Central memory CD8-positive, alpha-beta T cell (primary cell): ENCODE results near the gene CPNE2.

Experiments
- ATAC-seq: fragments of 150-1000 bp; cut with Tn5 transposase; replicated peaks from 2 replicates; pipeline ENCODE4 v1.10.0; 2022; ENCODE audit warnings: mild to moderate bottlenecking, moderate FRiP score, moderate number of reproducible peaks; ENCODE audit not compliant: poor library complexity, severe bottlenecking; ENCODE audit errors: extremely low read depth
- DNase-seq, 2 donors: peaks; one replicate each; pipeline ENCODE4 v3.0.0; 2021; ENCODE audit warnings: low spot score in 2 of 2
- H3K27ac Mint-ChIP-seq: one replicate; pipeline ENCODE4 v1.8.0; 2022; ENCODE audit warnings: low read depth, mild to moderate bottlenecking, moderate library complexity, mixed read lengths
- H3K27me3 Mint-ChIP-seq: one replicate; pipeline ENCODE4 v1.8.0; 2022; ENCODE audit warnings: mixed read lengths
- H3K36me3 Mint-ChIP-seq: one replicate; pipeline ENCODE4 v1.8.0; 2022; ENCODE audit warnings: mild to moderate bottlenecking, moderate library complexity, mixed read lengths; ENCODE audit not compliant: insufficient read depth
- H3K4me1 Mint-ChIP-seq: one replicate; pipeline ENCODE4 v1.8.0; 2022; ENCODE audit warnings: mixed read lengths
- H3K4me3 Mint-ChIP-seq: one replicate; pipeline ENCODE4 v1.8.0; 2022; ENCODE audit warnings: mild to moderate bottlenecking, moderate library complexity, mixed read lengths
- H3K9me3 Mint-ChIP-seq: one replicate; pipeline ENCODE4 v1.8.0; 2022; ENCODE audit warnings: mixed read lengths

CPNE2 gene

DNA sequence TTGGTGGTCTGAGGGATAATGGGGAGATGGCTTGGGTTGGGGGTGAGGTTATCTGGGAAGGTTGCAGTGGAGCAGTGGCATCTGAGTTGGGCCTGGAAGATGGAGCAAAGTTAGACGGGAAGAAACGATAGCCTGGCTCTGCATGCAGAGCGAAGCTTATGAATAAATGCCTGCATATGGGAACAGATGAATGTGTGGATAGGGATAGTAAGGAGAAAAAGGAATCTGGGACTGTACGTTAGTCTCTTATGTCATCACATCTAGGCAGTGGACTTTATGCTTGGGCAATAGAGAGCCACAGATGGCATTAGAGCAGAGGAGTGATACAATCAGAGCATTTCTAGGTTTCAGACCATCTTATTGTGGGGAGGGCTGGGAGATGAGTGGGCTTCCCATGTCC, 33.0 kb downstream of the CPNE2 start:
- DNase-seq (no peak), ATAC-seq (no peak)
- H3K27ac Mint-ChIP-seq = peak overlapping the region; percentile 75

DNA sequence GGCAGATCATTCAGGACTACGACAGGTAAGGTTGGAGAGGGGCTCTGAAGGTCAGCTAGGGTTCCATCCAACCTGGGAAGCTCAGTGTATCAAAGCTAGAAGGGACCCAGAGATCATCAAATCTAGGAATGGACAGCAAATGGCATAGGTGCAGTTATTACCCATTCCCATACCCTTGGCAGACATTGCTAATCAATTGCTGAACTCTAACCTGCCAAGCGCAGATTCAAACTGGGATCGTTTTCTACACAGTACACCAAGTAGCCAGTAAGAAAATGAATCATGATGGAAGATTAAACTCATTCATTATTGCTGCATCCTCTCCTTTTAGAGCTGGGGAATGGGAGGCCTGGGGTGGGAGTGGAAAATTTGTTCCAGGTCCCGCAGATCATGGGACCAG, 33.6 kb downstream of the CPNE2 start:
- DNase-seq (no peak), ATAC-seq (no peak)
- peaks cover 77% of the 10 kb centered on the region for H3K4me1 Mint-ChIP-seq
- no peaks in the 10 kb centered on the region for H3K27me3 Mint-ChIP-seq
- H3K27ac Mint-ChIP-seq = peak overlapping the region; percentile 96
- H3K36me3 Mint-ChIP-seq = peaks cover 4% of the 10 kb centered on the region
- no peaks in the 10 kb centered on the region for H3K9me3 Mint-ChIP-seq
- peak overlapping the region; percentile 44 for H3K4me3 Mint-ChIP-seq

More for the DNA sequence above, 33.0 kb downstream of the CPNE2 start:
- peaks cover 7% of the 10 kb centered on the region for H3K36me3 Mint-ChIP-seq
- H3K4me1 Mint-ChIP-seq = peaks cover 71% of the 10 kb centered on the region
- H3K27me3 Mint-ChIP-seq = no peaks in the 10 kb centered on the region
- H3K9me3 Mint-ChIP-seq = no peaks in the 10 kb centered on the region
- H3K4me3 Mint-ChIP-seq = no peak overlapping the region

DNA sequence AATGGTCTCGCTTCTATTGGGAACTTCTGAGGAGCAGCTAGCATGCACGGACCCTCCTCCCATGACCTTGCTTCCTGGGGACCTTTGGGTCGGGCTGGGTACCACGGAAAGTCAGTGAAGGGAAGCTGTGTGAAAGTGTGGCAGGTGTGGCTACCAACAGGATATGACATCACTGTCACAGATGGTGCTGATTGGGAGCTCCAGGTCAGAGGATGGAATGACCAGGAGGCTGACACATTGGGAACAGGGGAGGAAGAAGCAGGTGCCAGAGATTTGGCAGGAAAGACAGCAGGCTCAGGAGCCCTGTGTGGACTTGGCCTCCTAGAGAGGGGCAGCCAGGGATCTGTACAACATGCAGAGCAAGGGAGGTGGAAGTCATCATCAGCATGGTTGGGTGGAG, 34.0 kb downstream of the CPNE2 start:
- peaks cover 4% of the 10 kb centered on the region for H3K36me3 Mint-ChIP-seq
- H3K4me3 Mint-ChIP-seq = peak overlapping the region; percentile 44
- no peaks in the 10 kb centered on the region for H3K9me3 Mint-ChIP-seq
- peaks cover 81% of the 10 kb centered on the region for H3K4me1 Mint-ChIP-seq
- ATAC-seq = no peak
- peak overlapping the region; percentile 96 for H3K27ac Mint-ChIP-seq
- H3K27me3 Mint-ChIP-seq = no peaks in the 10 kb centered on the region
- no peak for DNase-seq

DNA sequence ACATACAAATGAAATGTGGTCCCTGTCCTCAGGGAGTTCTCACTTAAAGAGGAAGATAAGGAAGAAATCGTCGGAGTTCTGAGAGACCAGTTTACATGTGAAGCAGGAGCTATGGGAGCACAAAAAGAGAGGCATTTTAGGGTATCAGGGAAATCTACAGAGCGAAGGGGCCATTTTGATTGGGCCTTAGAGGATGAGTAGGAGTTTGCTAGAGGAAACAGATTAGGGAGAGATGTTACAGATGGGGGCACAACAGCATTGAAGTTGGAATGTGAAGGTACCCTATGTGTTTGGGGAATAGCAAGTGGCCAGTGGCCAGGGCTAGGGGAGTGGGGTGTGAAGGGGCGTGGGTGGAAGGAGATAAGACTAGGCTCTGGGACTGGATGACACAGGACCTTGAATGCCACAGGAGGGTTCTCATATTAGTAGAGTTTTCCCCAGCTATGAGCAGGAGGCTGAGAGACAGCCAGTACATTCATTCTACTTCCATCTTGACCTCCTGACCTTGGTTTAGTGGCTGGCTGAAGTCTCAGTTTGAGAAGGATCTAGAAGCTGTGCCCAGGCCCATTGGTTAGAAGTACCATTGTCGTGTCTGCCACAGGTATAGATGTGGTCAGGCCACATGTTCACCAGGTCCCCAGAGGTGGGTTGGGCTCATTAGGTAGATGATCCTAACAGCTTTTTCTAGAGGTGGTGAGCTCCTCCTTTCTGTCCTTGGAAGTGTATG, 34.8 kb downstream of the CPNE2 start:
- DNase-seq (no peak), ATAC-seq (no peak)
- Mint-ChIP-seq H3K4me1 (peaks cover 89% of the 10 kb centered on the region), H3K9me3 (no peaks in the 10 kb centered on the region), H3K36me3 (peaks cover 7% of the 10 kb centered on the region), H3K4me3 (peak overlapping the region; percentile 44), H3K27me3 (no peaks in the 10 kb centered on the region), H3K27ac (peak overlapping the region; percentile 96)

DNA sequence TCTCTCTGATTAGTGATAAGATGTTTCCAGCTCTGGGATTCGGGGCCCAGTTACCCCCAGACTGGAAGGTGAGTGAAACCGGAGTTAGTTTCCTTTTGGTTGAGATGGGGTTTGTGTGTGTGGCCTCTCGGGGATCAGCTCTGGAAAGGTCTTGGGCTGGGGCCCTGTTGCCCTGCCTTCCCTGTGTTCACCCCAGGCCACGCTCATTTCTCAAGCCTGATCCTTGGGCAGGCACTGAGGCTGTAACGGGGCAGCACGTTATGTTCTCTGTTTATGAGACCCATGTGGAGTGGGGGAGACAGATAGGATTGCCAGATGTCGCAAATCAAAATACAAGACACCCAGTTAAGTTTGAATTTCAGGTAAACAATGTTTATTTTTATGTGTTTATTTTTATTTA, 35.5 kb downstream of the CPNE2 start:
- DNase-seq = no peak
- Mint-ChIP-seq H3K4me1 (peaks cover 96% of the 10 kb centered on the region), H3K36me3 (peaks cover 7% of the 10 kb centered on the region), H3K27me3 (no peaks in the 10 kb centered on the region), H3K9me3 (no peaks in the 10 kb centered on the region), H3K27ac (peak overlapping the region; percentile 96), H3K4me3 (peak overlapping the region; percentile 25)
- ATAC-seq = no peak

DNA sequence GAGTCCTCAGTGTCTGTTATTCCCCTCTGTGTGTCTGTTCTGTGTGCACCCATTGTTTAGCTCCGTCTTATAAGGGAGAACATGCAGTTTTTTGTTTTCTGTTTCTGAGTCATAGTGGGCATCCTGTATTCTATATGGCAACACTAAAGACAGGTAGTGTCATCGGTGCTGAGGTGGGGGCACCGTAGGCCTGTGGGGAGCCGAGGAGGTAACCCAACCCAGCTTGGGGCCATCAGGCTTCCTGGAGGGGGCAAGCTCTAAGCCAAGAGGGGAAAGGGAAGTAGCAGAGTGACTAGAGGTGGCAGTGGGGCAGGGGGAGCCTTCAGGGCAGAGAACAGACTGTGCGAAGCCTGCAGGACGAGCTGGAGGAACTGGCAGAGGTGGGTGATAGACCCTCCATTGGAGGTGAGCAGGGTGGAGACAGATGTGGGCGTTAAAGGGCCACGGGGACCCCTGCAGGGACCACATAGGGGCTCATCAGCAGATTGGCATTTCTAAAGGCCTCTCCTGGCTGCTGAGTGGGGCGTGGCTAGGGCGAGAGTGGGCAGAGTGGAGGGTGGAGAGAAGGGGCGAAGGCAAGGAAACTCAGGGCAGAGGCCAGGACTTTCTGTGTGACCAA, 36.5 kb downstream of the CPNE2 start:
- peaks cover 7% of the 10 kb centered on the region for H3K36me3 Mint-ChIP-seq
- DNase-seq (peak in 1 of 2 donors; percentile 63), ATAC-seq (peak; percentile 87)
- H3K4me1 Mint-ChIP-seq = peaks cover 95% of the 10 kb centered on the region
- H3K27me3 Mint-ChIP-seq = no peaks in the 10 kb centered on the region
- H3K4me3 Mint-ChIP-seq = peak overlapping the region; percentile 80
- H3K9me3 Mint-ChIP-seq = no peaks in the 10 kb centered on the region
- H3K27ac Mint-ChIP-seq = peak overlapping the region; percentile 90

DNA sequence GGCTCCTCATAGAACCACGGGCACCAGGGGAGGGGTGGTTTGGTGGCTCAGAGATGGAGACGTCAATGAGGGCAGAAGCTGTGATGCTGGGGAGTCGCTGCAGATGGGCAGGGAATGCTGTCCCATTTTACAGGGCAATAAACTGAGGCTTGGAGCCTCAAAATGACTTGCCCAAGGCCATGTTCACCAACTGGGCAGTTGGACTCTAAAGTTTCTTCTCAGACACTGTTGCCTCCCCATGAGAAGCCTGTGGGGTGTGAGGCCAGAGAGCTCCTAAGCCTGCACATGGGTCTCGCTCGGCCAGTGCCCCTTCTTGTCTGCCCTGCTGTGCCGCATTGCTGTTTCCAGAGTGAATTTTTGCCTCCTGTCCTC, 38.6 kb downstream of the CPNE2 start:
- Mint-ChIP-seq H3K36me3 (peaks cover 10% of the 10 kb centered on the region), H3K4me1 (peaks cover 95% of the 10 kb centered on the region), H3K4me3 (peak overlapping the region; percentile 80), H3K9me3 (no peaks in the 10 kb centered on the region), H3K27me3 (no peaks in the 10 kb centered on the region), H3K27ac (peak overlapping the region; percentile 90)
- ATAC-seq (no peak), DNase-seq (no peak)

DNA sequence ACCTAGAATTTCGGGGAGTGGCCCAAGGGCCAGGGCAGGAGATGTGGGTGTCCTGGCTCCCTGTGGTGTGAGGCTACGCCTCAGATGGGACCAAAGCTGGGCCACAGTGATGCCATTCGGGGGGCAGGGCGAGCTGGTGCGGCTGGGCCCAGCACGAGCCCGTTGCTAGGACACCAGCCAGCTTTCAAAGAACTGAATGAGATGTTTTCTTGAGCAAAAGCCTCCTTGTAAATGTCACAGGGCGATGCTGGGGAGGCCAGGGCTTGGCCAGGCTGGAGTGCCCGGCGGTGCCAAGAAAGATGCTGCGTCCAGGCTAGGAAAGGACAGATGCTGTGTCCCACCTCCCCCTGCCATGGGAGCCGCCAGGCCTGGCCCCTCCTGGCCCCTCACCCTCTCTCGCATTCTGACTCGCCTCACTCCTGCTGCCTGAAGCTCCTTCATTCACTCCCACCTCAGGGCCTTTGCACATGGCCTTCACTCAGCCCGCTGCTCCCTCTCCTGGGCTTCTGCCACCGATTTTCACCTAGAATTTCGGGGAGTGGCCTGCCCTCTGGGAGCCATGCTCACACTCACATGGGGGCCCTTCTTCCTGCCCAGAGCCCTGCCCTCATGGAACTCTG, 39.1 kb downstream of the CPNE2 start:
- Mint-ChIP-seq H3K4me3 (peak overlapping the region; percentile 80), H3K27ac (peak overlapping the region; percentile 90), H3K9me3 (no peaks in the 10 kb centered on the region), H3K4me1 (peaks cover 95% of the 10 kb centered on the region), H3K27me3 (no peaks in the 10 kb centered on the region), H3K36me3 (peaks cover 10% of the 10 kb centered on the region)
- ATAC-seq (no peak), DNase-seq (no peak)

DNA sequence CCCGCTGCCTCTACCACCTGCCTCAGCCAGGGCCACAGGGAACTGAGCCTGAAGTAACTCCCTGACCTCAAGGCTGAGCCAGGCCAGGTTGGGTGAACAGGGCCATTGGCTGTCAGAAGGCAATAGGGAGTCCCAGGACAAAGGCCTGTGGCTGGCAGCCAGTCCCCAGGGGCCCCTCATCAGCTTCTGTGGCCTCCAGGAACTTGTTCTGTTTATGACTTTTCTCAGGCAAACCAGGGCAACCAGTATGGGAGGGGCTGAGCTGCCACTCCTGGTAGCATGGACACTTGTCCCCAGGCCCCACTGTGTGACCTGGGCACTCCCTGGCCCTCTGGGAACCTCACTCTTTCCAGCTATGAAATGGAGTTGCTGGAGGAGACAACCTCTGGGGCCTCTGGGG, 40.1 kb downstream of the CPNE2 start:
- DNase-seq = no peak
- H3K36me3 Mint-ChIP-seq = peaks cover 10% of the 10 kb centered on the region
- ATAC-seq = no peak
- peak overlapping the region; percentile 80 for H3K4me3 Mint-ChIP-seq
- peaks cover 84% of the 10 kb centered on the region for H3K4me1 Mint-ChIP-seq
- H3K27me3 Mint-ChIP-seq = no peaks in the 10 kb centered on the region
- no peaks in the 10 kb centered on the region for H3K9me3 Mint-ChIP-seq
- H3K27ac Mint-ChIP-seq = peak overlapping the region; percentile 90

DNA sequence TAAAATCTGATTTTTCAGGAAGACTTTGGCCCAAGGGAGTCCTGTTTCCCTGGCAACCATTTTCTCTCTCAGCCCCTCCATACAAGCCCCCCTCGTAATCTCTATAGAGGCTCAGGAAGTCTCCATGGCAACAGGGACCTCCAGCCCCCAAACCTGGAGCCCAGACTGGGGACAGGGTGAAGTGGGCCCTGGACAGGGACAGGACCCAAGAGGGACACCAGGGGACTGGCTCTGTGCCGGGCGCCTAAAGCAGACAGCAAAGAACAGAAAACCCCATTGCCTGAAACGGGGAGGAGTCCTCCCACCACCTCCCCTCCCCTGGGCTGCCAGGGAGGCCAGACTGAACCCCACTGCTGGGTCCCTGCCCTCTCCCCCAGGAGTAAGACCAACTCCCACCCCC, 40.6 kb downstream of the CPNE2 start:
- Mint-ChIP-seq H3K9me3 (no peaks in the 10 kb centered on the region), H3K27ac (peak overlapping the region; percentile 90), H3K4me3 (peak overlapping the region; percentile 80), H3K27me3 (no peaks in the 10 kb centered on the region), H3K4me1 (peaks cover 83% of the 10 kb centered on the region), H3K36me3 (peaks cover 10% of the 10 kb centered on the region)
- DNase-seq (no peak), ATAC-seq (no peak)

DNA sequence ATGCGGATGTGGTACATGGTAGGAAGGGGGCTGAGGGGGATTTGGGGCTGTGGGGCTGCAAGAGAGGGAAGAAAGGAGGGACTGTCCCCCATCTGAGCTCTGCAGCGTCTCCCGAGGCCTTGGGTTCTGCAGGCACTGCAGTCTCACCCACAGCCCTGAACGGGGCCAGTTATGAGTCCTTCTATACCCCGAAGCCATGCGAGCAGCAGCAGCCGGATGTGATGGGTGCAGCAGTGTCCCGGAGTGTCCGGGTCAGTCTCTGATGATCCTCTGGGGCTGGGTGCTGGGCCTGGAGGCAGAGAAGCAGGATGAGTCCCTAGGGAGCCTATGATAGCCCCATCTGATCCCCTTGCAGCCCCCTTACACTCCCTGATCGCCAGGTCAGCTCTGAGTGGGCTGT, 41.5 kb downstream of the CPNE2 start:
- Mint-ChIP-seq H3K4me3 (peak overlapping the region; percentile 80), H3K36me3 (peaks cover 13% of the 10 kb centered on the region)

DNA sequence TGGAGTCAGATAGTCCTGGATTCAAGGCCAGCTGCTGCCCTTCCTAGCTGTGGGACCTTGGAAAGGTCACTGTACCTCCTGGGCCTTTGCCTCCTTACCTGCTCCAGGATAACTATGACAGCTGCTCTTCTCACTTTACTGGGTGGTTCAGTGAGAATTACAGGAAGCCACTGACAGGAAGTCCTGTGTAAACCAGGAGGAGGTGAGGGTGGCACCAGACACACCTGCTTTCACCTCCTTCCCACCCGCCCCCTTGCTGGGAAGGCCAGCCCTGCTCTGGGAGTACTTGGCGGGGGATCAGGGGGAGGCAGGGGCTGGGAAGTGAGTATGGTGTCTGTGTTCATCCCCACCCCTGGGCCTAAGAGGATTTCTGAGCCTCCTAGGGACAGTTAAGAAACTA, 42.6 kb downstream of the CPNE2 start:
- Mint-ChIP-seq H3K36me3 (peaks cover 13% of the 10 kb centered on the region), H3K9me3 (no peaks in the 10 kb centered on the region), H3K4me1 (peaks cover 84% of the 10 kb centered on the region), H3K27ac (peak overlapping the region; percentile 88), H3K4me3 (peak overlapping the region; percentile 80), H3K27me3 (no peaks in the 10 kb centered on the region)
- ATAC-seq (peak; percentile 68), DNase-seq (no peak)

More for the DNA sequence above, 41.5 kb downstream of the CPNE2 start:
- peaks cover 86% of the 10 kb centered on the region for H3K4me1 Mint-ChIP-seq
- peak; percentile 49 for ATAC-seq
- no peaks in the 10 kb centered on the region for H3K9me3 Mint-ChIP-seq
- no peaks in the 10 kb centered on the region for H3K27me3 Mint-ChIP-seq
- no peak for DNase-seq
- H3K27ac Mint-ChIP-seq = peak overlapping the region; percentile 88

DNA sequence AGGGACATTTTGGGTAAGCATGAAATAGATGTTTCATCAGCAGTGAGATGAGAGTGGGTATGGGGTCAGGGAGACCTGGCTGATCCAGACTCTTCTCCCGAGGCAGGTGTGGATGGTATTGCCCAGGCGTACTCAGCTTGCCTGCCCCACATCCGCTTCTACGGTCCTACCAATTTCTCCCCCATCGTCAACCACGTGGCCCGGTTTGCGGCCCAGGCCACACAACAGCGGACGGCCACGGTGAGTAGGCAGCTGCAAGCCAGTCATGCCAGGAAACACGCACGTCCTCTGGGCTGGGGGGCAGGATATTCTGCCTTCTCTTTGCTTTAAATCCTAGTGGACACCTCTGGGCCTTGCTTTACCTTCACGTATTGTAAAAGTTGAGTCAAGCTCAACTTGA, 44.7 kb downstream of the CPNE2 start:
- Mint-ChIP-seq H3K27ac (no peak overlapping the region), H3K36me3 (peaks cover 13% of the 10 kb centered on the region), H3K4me1 (peaks cover 77% of the 10 kb centered on the region), H3K27me3 (no peaks in the 10 kb centered on the region), H3K9me3 (no peaks in the 10 kb centered on the region), H3K4me3 (no peak overlapping the region)
- DNase-seq (no peak), ATAC-seq (no peak)
